Stomach (tissue), 9 donors: Measurements from ENCODE around the gene SHANK3. TPM values are rescaled to one million over a fixed set of nuclear protein-coding genes. Genes with fewer than 3 reads are reported as not detected.

Source experiments
- DNase-seq, 2 donors: peaks; one replicate each; pipeline versions ENCODE4 v3.0.0 to v3.0.0-alpha.2; 2013 to 2019
- H3K27ac ChIP-seq, 5 donors: fragments of 200-600 bp in 4 of 5; sonication (generic) in 4 of 5; one replicate each; pipeline ENCODE4 v1.5.1; 2013 to 2019; ENCODE audit warnings: mild to moderate bottlenecking in 1 of 5, moderate library complexity in 1 of 5
- H3K27me3 ChIP-seq, 3 donors: fragments of 200-600 bp; sonication (generic); one replicate each; pipeline ENCODE4 v1.5.1; 2017 to 2019; ENCODE audit warnings: mixed run types in 1 of 3
- H3K36me3 ChIP-seq, 4 donors: fragments of 200-600 bp; sonication (generic); 1 replicate in 3 of 4; 2 replicates in 1 of 4; pipeline ENCODE4 v1.5.1; 2016 to 2019
- H3K4me1 ChIP-seq, 4 donors: fragments of 200-600 bp; sonication (generic); one replicate each; pipeline ENCODE4 v1.5.1; 2016 to 2019
- H3K4me3 ChIP-seq, 4 donors: fragments of 200-600 bp; sonication (generic) in 3 of 4; one replicate each; pipeline ENCODE4 v1.5.1; 2016 to 2019; ENCODE audit warnings: mild to moderate bottlenecking in 1 of 4
- H3K9me3 ChIP-seq, 4 donors: fragments of 200-600 bp; sonication (generic); one replicate each; pipeline ENCODE4 v1.5.1; 2016 to 2019
- EP300 ChIP-seq: sonication (generic); formaldehyde crosslinking; IDR thresholded peaks from one replicate; pipeline ENCODE4 v1.6.1; 2017; ENCODE audit warnings: antibody characterized with exemption
- POLR2A ChIP-seq, 4 donors: fragments of 450-650 bp; IDR thresholded peaks; one replicate each; pipeline ENCODE4 v1.6.1; 2016; ENCODE audit warnings: antibody characterized with exemption in 4 of 4, control low read depth in 2 of 4, mild to moderate bottlenecking in 1 of 4, moderate library complexity in 1 of 4
- POLR2AphosphoS5 ChIP-seq, 3 donors: sonication (generic); formaldehyde crosslinking; IDR thresholded peaks; one replicate each; pipeline ENCODE4 v1.6.1; 2016; ENCODE audit warnings: antibody characterized with exemption in 3 of 3
- WGBS, 5 donors: extraction: QIAGEN DNeasy Blood & Tissue Kit in 3 of 5; methylation state at CpG; one replicate each; pipeline versions ENCODE4 v1.1.5 to v1.1.7; 2013 to 2018; 5-methylcytosine and 5-hydroxymethylcytosine counted together
- intact Hi-C: fragments of 100-400 bp; cut with DNase I; formaldehyde crosslinking; loops from one replicate; pipeline ENCODE4 v1.15.1; 2023; ENCODE audit warnings: low total_unique reads
- polyA plus RNA-seq, 3 donors: library from polyadenylated mRNA; stranded (reverse); fragments of 200-250 nt; gene quantifications; one replicate each; pipeline ENCODE4 v1.2.3, GENCODE V29; 2013
- total RNA-seq, 5 donors: library from RNA; depleted of rRNA; stranded (reverse); fragments of >200 nt; gene quantifications; one replicate each; pipeline versions ENCODE4 v1.1.0 to v1.2.3, GENCODE V29; 2014 to 2016
- TF ChIP-seq, protein P1 (sequence below), 7 experiments: fragments of 450-650 bp in 4 of 7; fragments of 200-600 bp in 3 of 7; sonication (generic) in 3 of 7; IDR thresholded peaks; one replicate each; pipeline ENCODE4 v1.5.1; 2016 to 2019; ENCODE audit warnings: antibody characterized with exemption in 7 of 7, control low read depth in 2 of 7, mild to moderate bottlenecking in 1 of 7
- donor health status: healthy with polysubstance abuse.
- donor health status: Bipolar disorder and iron deficiency.
- donor health status: healthy.

The SHANK3 gene
- total and polyA plus RNA-seq, 8 donors = 2.5 to 31.2 (median 5.1) TPM

DNA sequence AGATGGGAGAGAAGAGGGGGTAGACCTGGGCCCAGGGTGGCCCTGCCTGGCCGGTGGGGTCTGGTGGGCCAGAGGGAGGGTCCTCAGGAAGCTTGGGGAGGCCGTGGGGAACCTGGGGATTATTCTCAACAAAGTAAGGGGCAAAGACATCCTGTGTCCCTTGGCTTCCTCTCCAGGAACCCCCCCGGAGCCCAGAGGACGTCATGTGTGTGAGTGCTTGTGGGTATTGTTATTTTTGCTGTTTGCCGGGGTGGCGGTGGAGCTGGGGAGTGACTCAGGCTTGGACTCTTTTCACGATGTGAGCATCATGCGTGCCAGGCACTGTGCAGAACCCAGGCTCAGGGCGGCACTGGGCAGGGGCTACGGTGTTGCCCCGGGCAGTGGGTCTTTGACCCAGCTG is 982 bp upstream of the SHANK3 start:
- no peaks in the 10 kb centered on the region for H3K36me3 ChIP-seq
- DNase-seq = no peak
- intact Hi-C loops = no loop called here
- TF ChIP-seq EP300 = no peak
- TF ChIP-seq POLR2AphosphoS5 (IDR thresholded peaks at IDR 0.05) = no peak
- TF ChIP-seq POLR2A (IDR thresholded peaks at IDR 0.05) = no peak
- TF ChIP-seq, protein P1, sequence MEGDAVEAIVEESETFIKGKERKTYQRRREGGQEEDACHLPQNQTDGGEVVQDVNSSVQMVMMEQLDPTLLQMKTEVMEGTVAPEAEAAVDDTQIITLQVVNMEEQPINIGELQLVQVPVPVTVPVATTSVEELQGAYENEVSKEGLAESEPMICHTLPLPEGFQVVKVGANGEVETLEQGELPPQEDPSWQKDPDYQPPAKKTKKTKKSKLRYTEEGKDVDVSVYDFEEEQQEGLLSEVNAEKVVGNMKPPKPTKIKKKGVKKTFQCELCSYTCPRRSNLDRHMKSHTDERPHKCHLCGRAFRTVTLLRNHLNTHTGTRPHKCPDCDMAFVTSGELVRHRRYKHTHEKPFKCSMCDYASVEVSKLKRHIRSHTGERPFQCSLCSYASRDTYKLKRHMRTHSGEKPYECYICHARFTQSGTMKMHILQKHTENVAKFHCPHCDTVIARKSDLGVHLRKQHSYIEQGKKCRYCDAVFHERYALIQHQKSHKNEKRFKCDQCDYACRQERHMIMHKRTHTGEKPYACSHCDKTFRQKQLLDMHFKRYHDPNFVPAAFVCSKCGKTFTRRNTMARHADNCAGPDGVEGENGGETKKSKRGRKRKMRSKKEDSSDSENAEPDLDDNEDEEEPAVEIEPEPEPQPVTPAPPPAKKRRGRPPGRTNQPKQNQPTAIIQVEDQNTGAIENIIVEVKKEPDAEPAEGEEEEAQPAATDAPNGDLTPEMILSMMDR (IDR thresholded peaks at IDR 0.05) = no peak
- H3K9me3 ChIP-seq = no peaks in the 10 kb centered on the region
- peaks cover 9 to 19% (median 14%) of the 10 kb centered on the region in 4 donors for H3K4me1 ChIP-seq
- WGBS, 5 donors = 45 to 62% (median 56%) methylated on average over 11 of the region's 11 CpGs
- peaks cover 8 to 72% (median 48%) of the 10 kb centered on the region in 3 donors for H3K27me3 ChIP-seq
- peak overlapping the region; percentile 26 to 76 (median 58) for H3K27ac ChIP-seq
- no peak overlapping the region for H3K4me3 ChIP-seq

DNA sequence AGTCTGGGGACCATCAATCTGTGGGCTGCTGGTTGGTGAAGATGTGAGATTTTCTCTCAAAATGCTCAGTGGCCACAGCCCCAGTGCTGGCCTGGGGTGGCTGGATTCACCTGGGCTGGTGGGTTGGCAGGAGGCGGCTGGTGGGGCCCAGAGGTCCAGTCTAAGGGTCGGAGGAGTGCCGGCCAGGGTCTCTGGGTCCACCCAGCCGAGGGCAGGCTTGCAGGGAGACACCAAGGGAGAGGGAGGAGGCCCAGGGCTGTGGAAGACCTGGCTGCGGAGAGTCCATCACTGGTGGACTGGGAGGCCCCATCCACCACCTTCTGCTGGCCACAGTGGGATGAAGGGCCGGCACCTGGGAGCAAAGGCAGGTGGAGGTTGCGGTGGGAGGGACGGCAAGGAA is 582 bp upstream of the SHANK3 start:
- Histone ChIP-seq H3K27ac (peak overlapping the region in 4 of 5 donors; percentile 26 to 76 (median 62)), H3K4me1 (peaks cover 9 to 19% (median 14%) of the 10 kb centered on the region in 4 donors), H3K27me3 (peaks cover 8 to 76% (median 48%) of the 10 kb centered on the region in 3 donors), H3K9me3 (no peaks in the 10 kb centered on the region), H3K4me3 (no peak overlapping the region), H3K36me3 (no peaks in the 10 kb centered on the region)
- WGBS, 5 donors = 71 to 80% (median 75%) methylated on average over 8 of the region's 8 CpGs
- TF ChIP-seq, protein P1 (IDR thresholded peaks at IDR 0.05) = no peak
- TF ChIP-seq EP300 = no peak
- TF ChIP-seq POLR2AphosphoS5 (IDR thresholded peaks at IDR 0.05) = no peak
- no peak for DNase-seq
- intact Hi-C loops = no loop called here

DNA sequence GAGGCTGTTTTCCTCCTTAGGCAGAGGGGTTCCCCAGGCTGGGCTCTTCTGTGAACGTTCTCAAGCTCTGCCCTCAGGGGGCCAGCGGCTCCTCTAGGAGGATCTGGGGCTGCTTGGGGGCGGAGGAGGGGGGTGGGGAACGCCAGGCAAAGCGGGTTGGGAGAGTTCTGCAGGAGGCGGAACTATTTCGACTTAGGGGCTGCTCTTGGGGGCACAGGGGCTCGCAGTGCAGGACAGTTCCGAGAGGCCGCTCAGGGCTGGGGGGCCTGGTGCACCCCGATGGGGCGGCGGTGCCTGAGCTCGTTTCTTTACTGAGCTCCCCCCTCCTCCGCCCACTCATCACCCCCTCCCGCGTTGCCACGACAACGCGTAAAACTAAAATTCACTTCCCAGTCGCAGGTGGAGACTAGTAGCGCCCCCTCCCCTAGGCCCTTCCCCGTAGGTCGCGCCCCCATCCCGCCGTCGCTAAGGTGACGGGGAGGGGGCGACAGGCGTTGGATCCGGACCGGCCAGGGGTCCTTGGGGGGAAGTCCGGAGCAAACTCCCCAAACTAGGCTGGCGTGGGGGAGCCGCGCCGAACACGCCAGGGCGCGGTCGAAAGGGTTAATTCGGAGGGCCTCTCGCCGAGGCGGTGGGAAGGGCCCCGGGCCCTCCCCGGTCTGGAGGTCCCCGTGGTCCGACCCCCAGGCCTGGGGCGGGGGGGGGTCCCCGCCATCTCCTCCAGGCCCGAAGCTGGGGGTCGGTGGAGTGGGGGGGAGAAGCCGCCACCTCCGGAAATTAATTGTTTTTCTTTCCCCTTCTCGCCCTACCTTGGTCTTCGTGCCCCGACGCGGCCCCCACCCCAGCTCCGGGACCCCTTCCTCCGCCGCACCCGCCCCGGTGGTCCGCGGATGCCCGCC is 857 bp downstream of the SHANK3 start:
- TF ChIP-seq EP300 (no peak), POLR2A (IDR thresholded peaks at IDR 0.05) (no peak), POLR2AphosphoS5 (IDR thresholded peaks at IDR 0.05) (no peak)
- TF ChIP-seq, protein P1 (IDR thresholded peaks at IDR 0.05) = no peak
- WGBS, 5 donors = 2 to 8% (median 5%) methylated on average over 33 to 69 of the region's 69 CpGs
- peaks cover 8 to 73% (median 48%) of the 10 kb centered on the region in 3 donors for H3K27me3 ChIP-seq
- H3K4me1 ChIP-seq = peaks cover 9 to 19% (median 14%) of the 10 kb centered on the region in 4 donors
- peak overlapping the region; percentile 33 to 52 (median 43) for H3K4me3 ChIP-seq
- intact Hi-C loops = no loop called here
- peak in 1 of 2 donors; percentile 48 for DNase-seq
- H3K9me3 ChIP-seq = no peaks in the 10 kb centered on the region
- peak overlapping the region; percentile 30 to 72 (median 51) for H3K27ac ChIP-seq
- H3K36me3 ChIP-seq = no peaks in the 10 kb centered on the region

DNA sequence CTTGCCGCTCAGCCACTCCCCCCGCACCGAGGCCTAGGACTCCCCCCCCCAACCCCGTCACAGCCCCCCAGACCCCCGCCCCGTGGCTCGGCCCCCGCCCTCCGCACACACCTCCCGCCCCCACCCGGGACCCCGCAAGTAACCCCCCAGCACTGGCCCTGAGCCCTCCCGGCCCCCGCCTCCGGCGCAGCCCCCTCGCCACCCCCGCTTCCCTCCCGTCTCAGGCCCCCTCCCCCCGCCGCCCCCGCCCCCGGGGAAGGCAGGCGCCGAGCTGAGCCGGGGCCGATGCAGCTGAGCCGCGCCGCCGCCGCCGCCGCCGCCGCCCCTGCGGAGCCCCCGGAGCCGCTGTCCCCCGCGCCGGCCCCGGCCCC is 1.5 kb downstream of the SHANK3 start:
- Histone ChIP-seq H3K36me3 (no peaks in the 10 kb centered on the region), H3K4me3 (peak overlapping the region; percentile 33 to 52 (median 43)), H3K27me3 (peaks cover 8 to 73% (median 48%) of the 10 kb centered on the region in 3 donors), H3K27ac (peak overlapping the region in 3 of 5 donors; percentile 38 to 72 (median 51)), H3K4me1 (peaks cover 12 to 19% (median 14%) of the 10 kb centered on the region in 4 donors), H3K9me3 (no peaks in the 10 kb centered on the region)
- DNase-seq = no peak
- TF ChIP-seq, protein P1 (IDR thresholded peaks at IDR 0.05) = no peak
- TF ChIP-seq EP300 (no peak), POLR2A (IDR thresholded peaks at IDR 0.05) (no peak), POLR2AphosphoS5 (IDR thresholded peaks at IDR 0.05) (no peak)
- 0 to 7% (median 3%) methylated on average over 5 to 21 of the region's 43 CpGs; no CpG with 5 or more reads in 1 of the 5 donors for WGBS, 5 donors
- intact Hi-C loops = no loop called here
